Panc1 (cell line): Measurements from ENCODE around the gene ZNF582. TPM values are rescaled to one million over a fixed set of nuclear protein-coding genes. Genes with fewer than 3 reads are reported as not detected.

Experiments
- ATAC-seq: fragments of 200-7000 bp; cut with Tn5 transposase; 2 replicates; pipeline ENCODE4 v1.9.1; 2020; ENCODE audit warnings: mild to moderate bottlenecking, moderate library complexity
- BruUV-seq: library from RNA; stranded (reverse); fragments of 400-500 nt; replicated peaks from 2 replicates; lab custom pipeline; 2021; lab: Mats Ljungman, UMichigan
- CTCF ChIA-PET: fragments of 300-600 bp; sonication (Branson Sonifier 250); formaldehyde crosslinking; loops from one replicate; lab custom pipeline; 2022; ENCODE audit warnings: antibody characterized with exemption; lab: Charles Lee
- POLR2A ChIA-PET: fragments of 300-600 bp; sonication (Branson Sonifier 250); formaldehyde crosslinking; loops from one replicate; lab custom pipeline; 2022; ENCODE audit warnings: antibody characterized with exemption; lab: Charles Lee
- DNase-seq: peaks from one replicate; pipeline ENCODE4 v3.0.0-alpha.2; 2010; ENCODE audit warnings: low read depth, low spot score
- H3K27ac ChIP-seq: 2 replicates; pipeline ENCODE4 v1.5.1; 2011; ENCODE audit warnings: mild to moderate bottlenecking, low read length, inconsistent platforms
- H3K27me3 ChIP-seq: fragments of 200-500 bp; sonication (Bioruptor generic); 2 replicates; pipeline ENCODE4 v1.6.0; 2014; ENCODE audit warnings: low read length, inconsistent platforms; ENCODE audit not compliant: control insufficient read depth, insufficient read depth
- H3K36me3 ChIP-seq: fragments of 200-500 bp; sonication (Bioruptor generic); 2 replicates; pipeline ENCODE4 v1.5.1; 2014; ENCODE audit warnings: inconsistent platforms, mild to moderate bottlenecking, low read length, moderate library complexity; ENCODE audit not compliant: control insufficient read depth, insufficient read depth
- H3K4me1 ChIP-seq: 2 replicates; pipeline ENCODE4 v1.5.1; 2011; ENCODE audit warnings: inconsistent platforms, mild to moderate bottlenecking, low read length, moderate library complexity; ENCODE audit not compliant: control insufficient read depth, insufficient read depth
- H3K4me3 ChIP-seq, 2 experiments: 2 replicates each; pipeline ENCODE4 v1.5.1; 2011 to 2012; ENCODE audit warnings: low read depth in 2 of 2, low read length in 2 of 2, mild to moderate bottlenecking in 2 of 2, inconsistent platforms in 1 of 2, moderate library complexity in 1 of 2
- H3K9me3 ChIP-seq: fragments of 200-500 bp; sonication (Bioruptor generic); 2 replicates; pipeline ENCODE4 v1.5.1; 2014; ENCODE audit warnings: low read depth, mild to moderate bottlenecking, inconsistent platforms, low read length, moderate library complexity; ENCODE audit not compliant: control insufficient read depth, insufficient read depth
- POLR2AphosphoS5 ChIP-seq: IDR thresholded peaks from 2 replicates; pipeline ENCODE4 v1.6.1; 2012; ENCODE audit warnings: mild to moderate bottlenecking, low read depth, low read length, moderate library complexity
- SIN3A ChIP-seq: IDR thresholded peaks from 2 replicates; pipeline ENCODE4 v1.6.1; 2012; ENCODE audit warnings: low read depth, mild to moderate bottlenecking, low read length, moderate library complexity, borderline replicate concordance; ENCODE audit not compliant: insufficient read depth
- TCF7L2 ChIP-seq: IDR thresholded peaks from 2 replicates; pipeline ENCODE4 v1.6.1; 2011; ENCODE audit warnings: mild to moderate bottlenecking, low read depth, low read length, inconsistent platforms
- in situ Hi-C: cut with HindIII; loops from 2 replicates; pipeline ENCODE4 v1.10.0; 2016; ENCODE audit warnings: low sequenced_read_pairs, low pct_unique_long_range_greater_than_20kb
- intact Hi-C: fragments of 100-400 bp; cut with micrococcal nuclease; formaldehyde crosslinking; loops from one replicate; pipeline ENCODE4 v1.10.0; 2022; ENCODE audit not compliant: unreplicated experiment
- total RNA-seq: library from RNA; stranded (reverse); gene quantifications from one replicate; pipeline ENCODE4 v1.2.1, GENCODE V29; 2021; ENCODE audit not compliant: unreplicated experiment
- TF ChIP-seq, protein P1 (sequence below): fragments of 450-650 bp; IDR thresholded peaks from 2 replicates; pipeline ENCODE4 v1.5.1; 2017; ENCODE audit warnings: mild to moderate bottlenecking
- TF ChIP-seq, protein P2 (sequence below), 2 experiments: IDR thresholded peaks; 2 replicates each; pipeline ENCODE4 v1.6.1; 2011 to 2012; ENCODE audit warnings: low read depth in 2 of 2, control low read depth in 1 of 2, low read length in 1 of 2, mild to moderate bottlenecking in 1 of 2, moderate library complexity in 1 of 2; ENCODE audit not compliant: insufficient read depth in 1 of 2

ZNF582 gene
- total RNA-seq, 1 experiment from 2014 or later: 2.0 TPM

DNA sequence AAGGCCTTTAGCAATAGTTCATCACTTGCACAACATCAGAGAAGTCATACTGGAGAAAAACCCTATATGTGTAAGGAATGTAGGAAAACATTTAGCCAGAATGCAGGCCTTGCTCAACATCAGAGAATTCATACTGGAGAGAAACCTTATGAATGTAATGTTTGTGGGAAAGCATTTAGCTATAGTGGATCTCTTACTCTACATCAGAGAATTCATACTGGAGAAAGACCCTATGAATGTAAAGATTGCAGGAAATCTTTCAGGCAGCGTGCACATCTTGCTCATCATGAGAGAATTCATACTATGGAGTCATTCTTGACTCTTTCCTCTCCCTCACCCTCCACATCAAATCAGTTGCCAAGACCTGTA lies 30.6 kb upstream of the ZNF582 start:
- H3K27me3 ChIP-seq: no peaks in the 10 kb centered on the region
- POLR2A ChIA-PET: no interaction called here
- no peak for DNase-seq
- no peak overlapping the region for H3K27ac ChIP-seq
- no peaks in the 10 kb centered on the region for H3K36me3 ChIP-seq
- peaks cover 93% of the 10 kb centered on the region for H3K9me3 ChIP-seq
- ATAC-seq: no peak
- no TSS peak for BruUV-seq
- no peak overlapping the region for H3K4me3 ChIP-seq
- TF ChIP-seq SIN3A (no peak), POLR2AphosphoS5 (no peak), TCF7L2 (no peak)
- TF ChIP-seq, protein P1, sequence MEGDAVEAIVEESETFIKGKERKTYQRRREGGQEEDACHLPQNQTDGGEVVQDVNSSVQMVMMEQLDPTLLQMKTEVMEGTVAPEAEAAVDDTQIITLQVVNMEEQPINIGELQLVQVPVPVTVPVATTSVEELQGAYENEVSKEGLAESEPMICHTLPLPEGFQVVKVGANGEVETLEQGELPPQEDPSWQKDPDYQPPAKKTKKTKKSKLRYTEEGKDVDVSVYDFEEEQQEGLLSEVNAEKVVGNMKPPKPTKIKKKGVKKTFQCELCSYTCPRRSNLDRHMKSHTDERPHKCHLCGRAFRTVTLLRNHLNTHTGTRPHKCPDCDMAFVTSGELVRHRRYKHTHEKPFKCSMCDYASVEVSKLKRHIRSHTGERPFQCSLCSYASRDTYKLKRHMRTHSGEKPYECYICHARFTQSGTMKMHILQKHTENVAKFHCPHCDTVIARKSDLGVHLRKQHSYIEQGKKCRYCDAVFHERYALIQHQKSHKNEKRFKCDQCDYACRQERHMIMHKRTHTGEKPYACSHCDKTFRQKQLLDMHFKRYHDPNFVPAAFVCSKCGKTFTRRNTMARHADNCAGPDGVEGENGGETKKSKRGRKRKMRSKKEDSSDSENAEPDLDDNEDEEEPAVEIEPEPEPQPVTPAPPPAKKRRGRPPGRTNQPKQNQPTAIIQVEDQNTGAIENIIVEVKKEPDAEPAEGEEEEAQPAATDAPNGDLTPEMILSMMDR: no peak
- TF ChIP-seq, protein P2, sequence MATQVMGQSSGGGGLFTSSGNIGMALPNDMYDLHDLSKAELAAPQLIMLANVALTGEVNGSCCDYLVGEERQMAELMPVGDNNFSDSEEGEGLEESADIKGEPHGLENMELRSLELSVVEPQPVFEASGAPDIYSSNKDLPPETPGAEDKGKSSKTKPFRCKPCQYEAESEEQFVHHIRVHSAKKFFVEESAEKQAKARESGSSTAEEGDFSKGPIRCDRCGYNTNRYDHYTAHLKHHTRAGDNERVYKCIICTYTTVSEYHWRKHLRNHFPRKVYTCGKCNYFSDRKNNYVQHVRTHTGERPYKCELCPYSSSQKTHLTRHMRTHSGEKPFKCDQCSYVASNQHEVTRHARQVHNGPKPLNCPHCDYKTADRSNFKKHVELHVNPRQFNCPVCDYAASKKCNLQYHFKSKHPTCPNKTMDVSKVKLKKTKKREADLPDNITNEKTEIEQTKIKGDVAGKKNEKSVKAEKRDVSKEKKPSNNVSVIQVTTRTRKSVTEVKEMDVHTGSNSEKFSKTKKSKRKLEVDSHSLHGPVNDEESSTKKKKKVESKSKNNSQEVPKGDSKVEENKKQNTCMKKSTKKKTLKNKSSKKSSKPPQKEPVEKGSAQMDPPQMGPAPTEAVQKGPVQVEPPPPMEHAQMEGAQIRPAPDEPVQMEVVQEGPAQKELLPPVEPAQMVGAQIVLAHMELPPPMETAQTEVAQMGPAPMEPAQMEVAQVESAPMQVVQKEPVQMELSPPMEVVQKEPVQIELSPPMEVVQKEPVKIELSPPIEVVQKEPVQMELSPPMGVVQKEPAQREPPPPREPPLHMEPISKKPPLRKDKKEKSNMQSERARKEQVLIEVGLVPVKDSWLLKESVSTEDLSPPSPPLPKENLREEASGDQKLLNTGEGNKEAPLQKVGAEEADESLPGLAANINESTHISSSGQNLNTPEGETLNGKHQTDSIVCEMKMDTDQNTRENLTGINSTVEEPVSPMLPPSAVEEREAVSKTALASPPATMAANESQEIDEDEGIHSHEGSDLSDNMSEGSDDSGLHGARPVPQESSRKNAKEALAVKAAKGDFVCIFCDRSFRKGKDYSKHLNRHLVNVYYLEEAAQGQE (IDR thresholded peaks at IDR 0.05; ENCODE audit: insufficient read depth in 1 of 2, low read depth in 2 of 2, low read length in 1 of 2): no peak
- H3K4me1 ChIP-seq: no peaks in the 10 kb centered on the region
- CTCF ChIA-PET: no interaction called here
- intact Hi-C loops: no loop called here
- in situ Hi-C loops: no loop called here

DNA sequence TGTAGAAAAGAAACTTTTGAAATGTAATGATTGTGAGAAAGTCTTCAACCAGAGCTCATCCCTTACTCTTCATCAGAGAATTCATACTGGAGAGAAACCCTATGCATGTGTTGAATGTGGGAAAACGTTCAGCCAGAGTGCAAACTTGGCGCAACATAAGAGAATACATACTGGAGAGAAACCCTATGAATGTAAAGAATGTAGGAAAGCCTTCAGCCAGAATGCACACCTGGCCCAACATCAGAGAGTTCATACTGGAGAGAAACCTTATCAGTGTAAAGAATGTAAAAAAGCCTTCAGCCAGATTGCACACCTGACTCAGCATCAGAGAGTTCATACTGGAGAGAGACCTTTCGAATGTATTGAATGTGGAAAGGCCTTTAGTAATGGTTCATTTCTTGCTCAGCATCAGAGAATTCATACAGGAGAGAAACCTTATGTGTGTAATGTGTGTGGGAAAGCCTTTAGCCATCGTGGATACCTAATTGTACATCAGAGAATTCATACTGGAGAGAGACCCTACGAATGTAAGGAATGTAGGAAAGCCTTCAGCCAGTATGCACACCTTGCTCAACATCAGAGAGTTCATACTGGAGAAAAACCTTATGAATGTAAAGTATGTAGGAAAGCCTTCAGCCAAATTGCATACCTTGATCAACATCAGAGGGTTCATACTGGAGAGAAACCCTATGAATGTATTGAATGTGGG lies 30.1 kb upstream of the ZNF582 start:
- intact Hi-C loops: no loop called here
- in situ Hi-C loops: no loop called here
- no peak for DNase-seq
- Histone ChIP-seq H3K9me3 (peaks cover 93% of the 10 kb centered on the region), H3K4me3 (no peak overlapping the region), H3K4me1 (no peaks in the 10 kb centered on the region), H3K27ac (no peak overlapping the region), H3K36me3 (no peaks in the 10 kb centered on the region), H3K27me3 (no peaks in the 10 kb centered on the region)
- TF ChIP-seq POLR2AphosphoS5 (no peak), TCF7L2 (no peak), SIN3A (no peak)
- TF ChIP-seq, protein P1: no peak
- TF ChIP-seq, protein P2 (IDR thresholded peaks at IDR 0.05; ENCODE audit: insufficient read depth in 1 of 2, low read depth in 2 of 2, low read length in 1 of 2): no peak
- no TSS peak for BruUV-seq
- ChIA-PET POLR2A (no interaction called here), CTCF (no interaction called here)
- ATAC-seq: no peak
